ENCODE results near the gene CRYBB3.

CRYBB3 gene

DNA sequence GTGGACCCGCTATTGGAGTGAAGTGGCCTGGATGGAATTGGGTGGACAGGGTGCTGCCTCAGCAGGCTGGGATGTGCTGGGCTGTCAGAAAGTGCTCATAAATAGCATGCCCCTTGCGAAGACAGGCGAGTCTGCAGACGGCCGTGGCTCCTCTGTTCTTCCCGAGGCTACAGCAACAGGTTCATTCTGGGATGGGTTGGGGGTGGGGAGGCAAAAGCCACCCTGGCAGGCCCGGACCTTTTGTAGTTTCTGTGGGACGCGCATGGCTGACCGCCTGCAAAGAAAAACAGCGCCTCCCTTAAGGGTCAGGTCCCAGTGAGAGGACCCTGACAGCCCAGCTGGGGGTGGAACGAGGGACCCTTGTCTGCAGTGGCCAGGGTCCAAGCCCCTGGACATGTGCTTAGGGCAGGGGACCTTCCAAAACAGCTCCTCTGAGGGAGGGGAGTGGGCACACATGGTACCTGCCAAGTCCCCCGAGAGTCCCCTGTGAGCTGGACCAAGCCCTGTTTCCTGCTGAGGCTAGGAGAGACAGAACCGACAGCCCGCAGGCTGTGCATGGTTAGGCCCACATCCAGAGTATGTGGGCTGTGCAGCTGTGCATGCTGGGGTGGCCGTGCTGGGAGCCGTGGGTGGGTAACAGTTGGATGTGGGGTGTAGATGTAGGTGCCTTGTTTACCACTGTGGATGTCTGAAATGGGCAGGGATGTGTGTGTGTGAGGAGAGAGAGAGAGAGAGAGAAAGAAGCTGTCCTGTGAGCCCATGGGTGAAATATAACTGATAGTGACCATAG is at the start of gene CRYBB3:
CRYBB3 (plus strand) TSS at position 128 of the 790 bp plus-strand sequence. CDS start 1,539 bp downstream, outside the sequence.
- Histone ChIP-seq H3K9ac (ENCODE audit: low read length in 5 of 5) (no peak within 1 kb of the TSS), H3K9me3 (ENCODE audit: control insufficient read depth in 5 of 5, low read length in 5 of 5) (no peaks in the 10 kb centered on the region), H3K4me3 (ENCODE audit: low read depth in 1 of 5, low read length in 5 of 5) (no peak within 1 kb of the TSS), H3K27me3 (ENCODE audit: control insufficient read depth in 5 of 5, insufficient read depth in 4 of 5, low read length in 5 of 5) (no peaks in the 10 kb centered on the region), H3K4me1 (ENCODE audit: control insufficient read depth in 5 of 5, insufficient read depth in 5 of 5, low read length in 5 of 5) (peaks cover 0 to 4% (median 0%) of the 10 kb centered on the region in 5 donors), H3K36me3 (ENCODE audit: control insufficient read depth in 5 of 5, insufficient read depth in 5 of 5, low read length in 5 of 5) (peaks cover 0 to 20% (median 14%) of the 10 kb centered on the region in 5 donors), H3K27ac (ENCODE audit: low read depth, low read length) (no peak within 1 kb of the TSS)

- H3K4me3 ChIP-seq (ENCODE audit: low read depth in 1 of 5, low read length in 5 of 5), result no peak overlapping the region
- no peaks in the 10 kb centered on the region for H3K27me3 ChIP-seq (ENCODE audit: control insufficient read depth in 5 of 5, insufficient read depth in 4 of 5, low read length in 5 of 5)
- peaks cover 3 to 21% (median 14%) of the 10 kb centered on the region in 5 donors for H3K4me1 ChIP-seq (ENCODE audit: control insufficient read depth in 5 of 5, insufficient read depth in 5 of 5, low read length in 5 of 5)
- no peak overlapping the region for H3K9ac ChIP-seq (ENCODE audit: low read length in 5 of 5)
- peak overlapping the region; percentile 7 for H3K27ac ChIP-seq (ENCODE audit: low read depth, low read length)
- H3K36me3 ChIP-seq (ENCODE audit: control insufficient read depth in 5 of 5, insufficient read depth in 5 of 5, low read length in 5 of 5), result no peaks in the 10 kb centered on the region
- H3K9me3 ChIP-seq (ENCODE audit: control insufficient read depth in 5 of 5, low read length in 5 of 5), result no peaks in the 10 kb centered on the region
These were observed 45.5 kb upstream of the CRYBB3 start for GRCh38 chr22:25153961-25154666.

DNA sequence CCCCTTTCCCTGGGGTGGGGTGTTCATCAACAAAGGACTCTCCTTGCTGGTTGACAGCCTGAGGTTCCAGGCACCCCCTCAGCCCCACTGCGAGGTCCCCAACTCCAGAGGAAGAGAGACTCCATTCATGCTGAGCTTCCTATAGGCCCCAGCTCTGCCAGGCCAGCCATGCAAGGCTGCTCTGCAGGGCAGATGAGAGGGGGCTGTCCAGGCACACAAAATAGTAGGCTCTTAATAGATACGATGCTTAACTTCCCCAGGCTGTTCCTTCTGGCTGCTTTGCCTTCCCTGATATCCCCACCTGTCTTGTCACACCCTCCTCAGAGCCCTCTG is 45.0 kb upstream of the CRYBB3 start:
- Histone ChIP-seq H3K4me3 (ENCODE audit: low read depth in 1 of 5, low read length in 5 of 5) (no peak overlapping the region), H3K9me3 (ENCODE audit: control insufficient read depth in 5 of 5, low read length in 5 of 5) (no peaks in the 10 kb centered on the region), H3K27me3 (ENCODE audit: control insufficient read depth in 5 of 5, insufficient read depth in 4 of 5, low read length in 5 of 5) (no peaks in the 10 kb centered on the region), H3K4me1 (ENCODE audit: control insufficient read depth in 5 of 5, insufficient read depth in 5 of 5, low read length in 5 of 5) (peaks cover 3 to 17% (median 14%) of the 10 kb centered on the region in 5 donors), H3K36me3 (ENCODE audit: control insufficient read depth in 5 of 5, insufficient read depth in 5 of 5, low read length in 5 of 5) (no peaks in the 10 kb centered on the region), H3K9ac (ENCODE audit: low read length in 5 of 5) (peak overlapping the region in 1 of 5 donors; percentile 13), H3K27ac (ENCODE audit: low read depth, low read length) (peak overlapping the region; percentile 7)

- H3K9me3 ChIP-seq (ENCODE audit: control insufficient read depth in 5 of 5, low read length in 5 of 5), result no peaks in the 10 kb centered on the region
- no peak overlapping the region for H3K9ac ChIP-seq (ENCODE audit: low read length in 5 of 5)
- H3K4me1 ChIP-seq (ENCODE audit: control insufficient read depth in 5 of 5, insufficient read depth in 5 of 5, low read length in 5 of 5), result peaks cover 3 to 19% (median 14%) of the 10 kb centered on the region in 5 donors
- no peak overlapping the region for H3K4me3 ChIP-seq (ENCODE audit: low read depth in 1 of 5, low read length in 5 of 5)
- no peaks in the 10 kb centered on the region for H3K36me3 ChIP-seq (ENCODE audit: control insufficient read depth in 5 of 5, insufficient read depth in 5 of 5, low read length in 5 of 5)
- no peak overlapping the region for H3K27ac ChIP-seq (ENCODE audit: low read depth, low read length)
- H3K27me3 ChIP-seq (ENCODE audit: control insufficient read depth in 5 of 5, insufficient read depth in 4 of 5, low read length in 5 of 5), result no peaks in the 10 kb centered on the region
These were observed 42.9 kb upstream of the CRYBB3 start for GRCh38 chr22:25156736-25157135.

- peaks cover under 1 to 16% (median 11%) of the 10 kb centered on the region in 5 donors for H3K4me1 ChIP-seq (ENCODE audit: control insufficient read depth in 5 of 5, insufficient read depth in 5 of 5, low read length in 5 of 5)
- H3K4me3 ChIP-seq (ENCODE audit: low read depth in 1 of 5, low read length in 5 of 5), result no peak overlapping the region
- H3K9me3 ChIP-seq (ENCODE audit: control insufficient read depth in 5 of 5, low read length in 5 of 5), result no peaks in the 10 kb centered on the region
- no peaks in the 10 kb centered on the region for H3K36me3 ChIP-seq (ENCODE audit: control insufficient read depth in 5 of 5, insufficient read depth in 5 of 5, low read length in 5 of 5)
- no peak overlapping the region for H3K9ac ChIP-seq (ENCODE audit: low read length in 5 of 5)
- H3K27me3 ChIP-seq (ENCODE audit: control insufficient read depth in 5 of 5, insufficient read depth in 4 of 5, low read length in 5 of 5), result no peaks in the 10 kb centered on the region
- H3K27ac ChIP-seq (ENCODE audit: low read depth, low read length), result no peak overlapping the region
These were observed 40.6 kb upstream of the CRYBB3 start for GRCh38 chr22:25159028-25159427.

DNA sequence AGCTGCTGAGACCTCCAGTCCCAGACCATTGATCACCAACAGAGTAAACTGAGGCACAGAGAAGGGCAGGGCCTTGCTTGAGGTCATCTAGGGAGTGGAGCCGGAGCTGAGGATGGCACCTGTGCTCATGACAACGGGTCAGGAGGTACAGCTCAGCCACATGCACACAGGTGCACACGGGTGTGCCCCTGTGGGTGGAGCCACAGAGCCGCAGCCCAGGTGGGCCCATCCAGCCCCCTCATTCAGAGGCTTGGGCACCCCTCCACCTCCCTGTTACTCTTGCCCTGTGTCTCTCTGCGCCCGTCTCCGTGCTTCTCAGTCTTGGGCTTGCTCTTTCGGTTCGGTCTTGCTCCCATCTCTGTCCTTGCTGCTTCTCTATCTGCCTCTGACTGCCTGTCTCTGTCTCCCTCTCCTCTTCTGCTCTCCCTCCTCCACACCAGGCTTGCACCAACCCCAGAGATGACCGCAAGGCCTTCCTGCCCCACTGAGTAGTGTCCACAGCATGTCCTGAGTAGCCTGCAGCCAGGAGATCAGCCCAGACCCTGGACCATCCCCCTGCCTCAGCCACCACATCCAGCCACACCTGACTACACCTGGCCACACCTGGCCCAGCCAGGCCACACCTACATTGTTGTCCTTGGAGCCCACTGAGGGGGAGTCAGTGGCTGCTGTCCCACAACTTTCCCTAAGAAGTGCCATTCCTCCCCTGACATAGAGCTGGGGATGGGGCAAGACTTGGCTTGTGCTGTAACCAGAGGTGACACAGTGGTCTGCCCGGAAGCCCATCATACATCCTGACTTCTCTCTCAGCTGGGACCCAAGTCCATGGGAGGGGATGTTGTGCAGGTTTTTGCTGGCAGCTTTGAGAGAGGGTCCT is 39.3 kb upstream of the CRYBB3 start:
- no peak overlapping the region for H3K9ac ChIP-seq (ENCODE audit: low read length in 5 of 5)
- H3K4me3 ChIP-seq (ENCODE audit: low read depth in 1 of 5, low read length in 5 of 5), result no peak overlapping the region
- H3K4me1 ChIP-seq (ENCODE audit: control insufficient read depth in 5 of 5, insufficient read depth in 5 of 5, low read length in 5 of 5), result peaks cover 0 to 6% (median 0%) of the 10 kb centered on the region in 5 donors
- no peaks in the 10 kb centered on the region for H3K27me3 ChIP-seq (ENCODE audit: control insufficient read depth in 5 of 5, insufficient read depth in 4 of 5, low read length in 5 of 5)
- no peak overlapping the region for H3K27ac ChIP-seq (ENCODE audit: low read depth, low read length)
- no peaks in the 10 kb centered on the region for H3K9me3 ChIP-seq (ENCODE audit: control insufficient read depth in 5 of 5, low read length in 5 of 5)
- H3K36me3 ChIP-seq (ENCODE audit: control insufficient read depth in 5 of 5, insufficient read depth in 5 of 5, low read length in 5 of 5), result no peaks in the 10 kb centered on the region

DNA sequence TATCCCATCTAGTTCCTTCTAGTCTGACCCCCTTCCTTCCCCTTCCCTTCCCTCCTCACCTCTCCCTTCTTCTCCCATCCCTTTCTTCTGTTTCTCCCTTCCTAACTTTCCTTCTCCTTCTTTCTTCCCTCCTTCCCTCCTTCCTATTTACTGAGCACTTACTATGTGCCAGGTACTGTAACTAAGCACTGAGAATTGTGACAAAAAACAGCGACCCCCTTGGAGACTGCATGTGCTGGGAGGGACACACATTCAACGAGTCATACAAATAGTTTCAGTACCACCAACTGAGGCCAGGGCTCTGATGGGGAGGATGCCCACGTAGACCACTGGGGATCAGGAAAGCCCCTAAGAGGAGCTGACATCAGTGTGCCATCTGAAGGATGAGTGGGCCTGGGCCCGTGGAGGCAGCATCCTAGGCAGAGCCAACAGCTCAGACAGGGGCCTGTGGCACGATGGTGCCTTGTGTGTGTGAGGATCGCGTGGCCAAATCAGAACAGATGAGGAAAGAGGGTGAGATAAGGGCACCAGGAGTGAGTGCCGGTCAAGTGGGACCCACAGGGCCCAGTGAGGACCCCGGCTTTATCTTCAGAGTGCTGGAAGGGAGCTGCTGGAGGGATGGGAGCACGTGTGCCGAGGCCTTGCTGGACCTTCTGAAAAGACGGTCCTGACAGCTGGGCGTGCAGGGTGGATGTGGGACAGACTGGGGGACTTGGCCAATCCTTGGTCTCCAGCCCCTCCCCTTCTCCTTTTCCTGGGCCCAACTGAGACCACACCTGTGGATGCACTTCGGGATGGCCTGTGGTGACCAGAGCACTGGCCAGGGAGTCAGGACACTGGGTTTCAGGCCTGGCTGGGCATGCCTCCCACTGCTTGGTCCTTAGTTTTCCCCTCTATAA is 38.4 kb upstream of the CRYBB3 start:
- Histone ChIP-seq H3K4me1 (ENCODE audit: control insufficient read depth in 5 of 5, insufficient read depth in 5 of 5, low read length in 5 of 5) (peaks cover 0 to 7% (median 0%) of the 10 kb centered on the region in 5 donors), H3K27ac (ENCODE audit: low read depth, low read length) (no peak overlapping the region), H3K9ac (ENCODE audit: low read length in 5 of 5) (no peak overlapping the region), H3K9me3 (ENCODE audit: control insufficient read depth in 5 of 5, low read length in 5 of 5) (no peaks in the 10 kb centered on the region), H3K4me3 (ENCODE audit: low read depth in 1 of 5, low read length in 5 of 5) (no peak overlapping the region), H3K36me3 (ENCODE audit: control insufficient read depth in 5 of 5, insufficient read depth in 5 of 5, low read length in 5 of 5) (no peaks in the 10 kb centered on the region), H3K27me3 (ENCODE audit: control insufficient read depth in 5 of 5, insufficient read depth in 4 of 5, low read length in 5 of 5) (no peaks in the 10 kb centered on the region)

DNA sequence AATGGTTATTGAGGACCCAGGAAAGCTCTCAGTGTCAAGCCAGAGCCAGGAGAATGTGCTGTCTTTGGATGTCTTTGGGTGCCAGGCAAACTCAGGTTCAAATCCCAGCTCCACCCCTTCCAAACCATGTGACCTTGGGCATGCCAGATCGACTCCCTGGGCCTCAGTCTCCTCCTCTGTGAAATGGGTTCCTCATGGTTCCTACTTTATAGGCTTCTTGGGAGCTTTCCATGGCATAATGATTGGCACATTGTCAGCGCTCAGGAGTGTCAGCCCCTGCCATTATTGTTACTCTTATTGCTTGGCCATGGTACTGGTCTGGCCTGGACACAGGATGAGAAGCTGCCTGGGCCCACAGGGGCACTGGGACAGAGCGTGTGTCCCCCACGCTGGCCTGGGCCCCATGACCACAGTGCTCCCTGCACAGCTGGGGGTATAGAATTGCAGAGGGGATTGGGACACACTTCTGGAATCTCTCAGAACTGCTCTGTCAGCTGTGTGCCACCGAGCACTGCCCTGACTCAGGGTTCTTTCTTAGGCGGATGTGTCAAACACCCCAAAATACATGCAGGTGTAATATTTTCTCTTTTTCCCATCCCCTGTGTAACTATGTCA is 37.6 kb upstream of the CRYBB3 start:
- H3K27ac ChIP-seq (ENCODE audit: low read depth, low read length), result no peak overlapping the region
- H3K27me3 ChIP-seq (ENCODE audit: control insufficient read depth in 5 of 5, insufficient read depth in 4 of 5, low read length in 5 of 5), result no peaks in the 10 kb centered on the region
- H3K36me3 ChIP-seq (ENCODE audit: control insufficient read depth in 5 of 5, insufficient read depth in 5 of 5, low read length in 5 of 5), result no peaks in the 10 kb centered on the region
- no peak overlapping the region for H3K9ac ChIP-seq (ENCODE audit: low read length in 5 of 5)
- H3K4me3 ChIP-seq (ENCODE audit: low read depth in 1 of 5, low read length in 5 of 5), result no peak overlapping the region
- H3K9me3 ChIP-seq (ENCODE audit: control insufficient read depth in 5 of 5, low read length in 5 of 5), result no peaks in the 10 kb centered on the region
- peaks cover 0 to 12% (median 5%) of the 10 kb centered on the region in 5 donors for H3K4me1 ChIP-seq (ENCODE audit: control insufficient read depth in 5 of 5, insufficient read depth in 5 of 5, low read length in 5 of 5)

GRCh38 chr22:25162561-25162960 is 37.1 kb upstream of the CRYBB3 start:
- Histone ChIP-seq H3K9me3 (ENCODE audit: control insufficient read depth in 5 of 5, low read length in 5 of 5) (no peaks in the 10 kb centered on the region), H3K27me3 (ENCODE audit: control insufficient read depth in 5 of 5, insufficient read depth in 4 of 5, low read length in 5 of 5) (no peaks in the 10 kb centered on the region), H3K4me1 (ENCODE audit: control insufficient read depth in 5 of 5, insufficient read depth in 5 of 5, low read length in 5 of 5) (peaks cover 0 to 15% (median 8%) of the 10 kb centered on the region in 5 donors), H3K4me3 (ENCODE audit: low read depth in 1 of 5, low read length in 5 of 5) (no peak overlapping the region), H3K9ac (ENCODE audit: low read length in 5 of 5) (no peak overlapping the region), H3K36me3 (ENCODE audit: control insufficient read depth in 5 of 5, insufficient read depth in 5 of 5, low read length in 5 of 5) (no peaks in the 10 kb centered on the region), H3K27ac (ENCODE audit: low read depth, low read length) (no peak overlapping the region)
